ENCODE data around the gene PTTG2. TPM values are rescaled to one million over a fixed set of nuclear protein-coding genes. Genes with fewer than 3 reads are reported as not detected.

Gene PTTG2
- total RNA-seq, 1 experiment from 2014 or later: 0.35 TPM

- H3K4me3 Mint-ChIP-seq: peak overlapping the region; percentile 65
- ChIA-PET CTCF (interaction anchor here (1.0 to 1.3 kb wide), 4 partner anchors 9 to 175 kb away, joined by 3 to 6 read pairs (median 4); partner anchors contain the start of gene PGM2), POLR2A (no interaction called here)
- peak overlapping the region; percentile 34 for H3K27ac Mint-ChIP-seq
- H3K36me3 Mint-ChIP-seq: peaks cover 5% of the 10 kb centered on the region
- no peaks in the 10 kb centered on the region for H3K27me3 Mint-ChIP-seq (ENCODE audit: low read depth)
- H3K9me3 Mint-ChIP-seq: peaks cover 14% of the 10 kb centered on the region
- DNase-seq (ENCODE audit: low spot score) (no peak), ATAC-seq (no peak)
- H3K4me1 Mint-ChIP-seq: peaks cover 46% of the 10 kb centered on the region
- TF ChIP-seq, protein P1, sequence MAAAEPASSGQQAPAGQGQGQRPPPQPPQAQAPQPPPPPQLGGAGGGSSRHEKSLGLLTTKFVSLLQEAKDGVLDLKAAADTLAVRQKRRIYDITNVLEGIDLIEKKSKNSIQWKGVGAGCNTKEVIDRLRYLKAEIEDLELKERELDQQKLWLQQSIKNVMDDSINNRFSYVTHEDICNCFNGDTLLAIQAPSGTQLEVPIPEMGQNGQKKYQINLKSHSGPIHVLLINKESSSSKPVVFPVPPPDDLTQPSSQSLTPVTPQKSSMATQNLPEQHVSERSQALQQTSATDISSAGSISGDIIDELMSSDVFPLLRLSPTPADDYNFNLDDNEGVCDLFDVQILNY (CRISPR knock-in tag; IDR thresholded peaks at IDR 0.05): no peak
- TF ChIP-seq, protein P2, sequence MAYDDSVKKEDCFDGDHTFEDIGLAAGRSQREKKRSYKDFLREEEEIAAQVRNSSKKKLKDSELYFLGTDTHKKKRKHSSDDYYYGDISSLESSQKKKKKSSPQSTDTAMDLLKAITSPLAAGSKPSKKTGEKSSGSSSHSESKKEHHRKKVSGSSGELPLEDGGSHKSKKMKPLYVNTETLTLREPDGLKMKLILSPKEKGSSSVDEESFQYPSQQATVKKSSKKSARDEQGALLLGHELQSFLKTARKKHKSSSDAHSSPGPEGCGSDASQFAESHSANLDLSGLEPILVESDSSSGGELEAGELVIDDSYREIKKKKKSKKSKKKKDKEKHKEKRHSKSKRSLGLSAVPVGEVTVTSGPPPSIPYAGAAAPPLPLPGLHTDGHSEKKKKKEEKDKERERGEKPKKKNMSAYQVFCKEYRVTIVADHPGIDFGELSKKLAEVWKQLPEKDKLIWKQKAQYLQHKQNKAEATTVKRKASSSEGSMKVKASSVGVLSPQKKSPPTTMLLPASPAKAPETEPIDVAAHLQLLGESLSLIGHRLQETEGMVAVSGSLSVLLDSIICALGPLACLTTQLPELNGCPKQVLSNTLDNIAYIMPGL (CRISPR knock-in tag; IDR thresholded peaks at IDR 0.05): no peak
- no peak for TF ChIP-seq PREB (CRISPR knock-in tag; IDR thresholded peaks at IDR 0.05; ENCODE audit: borderline replicate concordance)
- no peak for TF ChIP-seq ZNF219 (CRISPR knock-in tag; IDR thresholded peaks at IDR 0.05; ENCODE audit: borderline replicate concordance)
- no peak for TF ChIP-seq ZBTB21 (CRISPR knock-in tag; IDR thresholded peaks at IDR 0.05; ENCODE audit: borderline replicate concordance)
- TF ChIP-seq TP53 (CRISPR knock-in tag; IDR thresholded peaks at IDR 0.05): no peak
- TF ChIP-seq SMAD3 (CRISPR knock-in tag; IDR thresholded peaks at IDR 0.05; ENCODE audit: borderline replicate concordance): no peak
- TF ChIP-seq, protein P3, sequence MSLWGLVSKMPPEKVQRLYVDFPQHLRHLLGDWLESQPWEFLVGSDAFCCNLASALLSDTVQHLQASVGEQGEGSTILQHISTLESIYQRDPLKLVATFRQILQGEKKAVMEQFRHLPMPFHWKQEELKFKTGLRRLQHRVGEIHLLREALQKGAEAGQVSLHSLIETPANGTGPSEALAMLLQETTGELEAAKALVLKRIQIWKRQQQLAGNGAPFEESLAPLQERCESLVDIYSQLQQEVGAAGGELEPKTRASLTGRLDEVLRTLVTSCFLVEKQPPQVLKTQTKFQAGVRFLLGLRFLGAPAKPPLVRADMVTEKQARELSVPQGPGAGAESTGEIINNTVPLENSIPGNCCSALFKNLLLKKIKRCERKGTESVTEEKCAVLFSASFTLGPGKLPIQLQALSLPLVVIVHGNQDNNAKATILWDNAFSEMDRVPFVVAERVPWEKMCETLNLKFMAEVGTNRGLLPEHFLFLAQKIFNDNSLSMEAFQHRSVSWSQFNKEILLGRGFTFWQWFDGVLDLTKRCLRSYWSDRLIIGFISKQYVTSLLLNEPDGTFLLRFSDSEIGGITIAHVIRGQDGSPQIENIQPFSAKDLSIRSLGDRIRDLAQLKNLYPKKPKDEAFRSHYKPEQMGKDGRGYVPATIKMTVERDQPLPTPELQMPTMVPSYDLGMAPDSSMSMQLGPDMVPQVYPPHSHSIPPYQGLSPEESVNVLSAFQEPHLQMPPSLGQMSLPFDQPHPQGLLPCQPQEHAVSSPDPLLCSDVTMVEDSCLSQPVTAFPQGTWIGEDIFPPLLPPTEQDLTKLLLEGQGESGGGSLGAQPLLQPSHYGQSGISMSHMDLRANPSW (CRISPR knock-in tag; conservative IDR thresholded peaks at IDR 0.05; ENCODE audit: low read depth): no peak
- no peak for TF ChIP-seq FOXP4 (CRISPR knock-in tag; IDR thresholded peaks at IDR 0.05)
- no peak for TF ChIP-seq SP1 (CRISPR knock-in tag; conservative IDR thresholded peaks at IDR 0.05)
Observed at GRCh38 chr4:37976507-37976906, 16.3 kb downstream of the PTTG2 start.

- H3K36me3 Mint-ChIP-seq: peaks cover 5% of the 10 kb centered on the region
- DNase-seq (ENCODE audit: low spot score): peak; percentile 80
- H3K4me1 Mint-ChIP-seq: peaks cover 51% of the 10 kb centered on the region
- TF ChIP-seq, protein P4, sequence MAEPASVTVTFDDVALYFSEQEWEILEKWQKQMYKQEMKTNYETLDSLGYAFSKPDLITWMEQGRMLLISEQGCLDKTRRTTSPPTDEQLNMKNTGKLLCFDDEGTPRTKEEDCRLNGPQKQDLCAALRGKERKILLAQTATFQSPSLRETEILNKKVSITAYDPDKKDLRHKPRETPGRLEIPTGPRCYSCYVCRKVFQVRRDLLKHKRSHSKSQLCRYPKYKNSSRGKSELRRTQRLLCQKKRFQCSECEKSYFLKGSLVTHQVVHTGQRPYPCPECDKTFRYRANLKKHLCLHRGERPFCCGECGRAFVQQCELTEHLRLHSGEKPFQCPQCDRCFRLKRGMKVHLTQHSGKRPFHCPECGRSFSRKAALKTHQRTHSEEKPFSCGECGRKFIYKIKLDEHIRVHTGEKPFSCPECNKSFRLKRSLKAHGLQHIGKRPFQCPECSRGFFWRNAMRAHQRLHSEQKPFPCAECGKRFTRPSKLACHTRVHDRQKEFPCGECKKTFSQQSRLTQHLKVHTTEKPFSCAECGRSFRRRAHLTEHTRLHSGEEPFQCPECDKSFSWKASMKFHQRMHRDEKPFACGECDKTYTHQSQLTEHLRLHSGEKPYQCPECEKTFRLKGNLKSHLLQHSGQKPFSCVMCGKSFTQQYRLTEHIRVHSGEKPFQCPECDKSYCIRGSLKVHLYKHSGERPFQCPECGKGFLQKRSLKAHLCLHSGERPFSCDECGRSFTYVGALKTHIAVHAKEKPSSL (CRISPR knock-in tag; conservative IDR thresholded peaks at IDR 0.05): no peak
- peak; percentile 61; the same call in 1 of the 2 replicates for TF ChIP-seq SP1 (CRISPR knock-in tag; conservative IDR thresholded peaks at IDR 0.05)
- 0 out of 2 replicates have a peak, but pooled peaks have one; percentile 5 for TF ChIP-seq ZNF423 (CRISPR knock-in tag; IDR thresholded peaks at IDR 0.05)
- TF ChIP-seq ETV6 (CRISPR knock-in tag; IDR thresholded peaks at IDR 0.05): no peak
- peaks cover 11% of the 10 kb centered on the region for H3K9me3 Mint-ChIP-seq
- ATAC-seq: peak; percentile 87
- peak overlapping the region; percentile 65 for H3K4me3 Mint-ChIP-seq
- H3K27ac Mint-ChIP-seq: no peak overlapping the region
- POLR2A ChIA-PET: no interaction called here
- no peaks in the 10 kb centered on the region for H3K27me3 Mint-ChIP-seq (ENCODE audit: low read depth)
- CTCF ChIA-PET: interaction anchor here (1.0 to 1.3 kb wide), 4 partner anchors 9 to 175 kb away, joined by 3 to 6 read pairs (median 4); partner anchors contain the start of gene PGM2
Observed at GRCh38 chr4:37976991-37977470, 16.8 kb downstream of the PTTG2 start.
